Fibroblast of skin of right biceps (primary cell): ENCODE results near the gene EML3.
"Not testable (repeated sequence)": the region's sequence is repeated elsewhere in the genome, so short reads cannot be mapped to it uniquely, and the experiment has no call there.

Experiments used
- DNase-seq: peaks from one replicate; pipeline ENCODE4 v3.0.0-alpha.2; 2013

The EML3 gene, protein sequence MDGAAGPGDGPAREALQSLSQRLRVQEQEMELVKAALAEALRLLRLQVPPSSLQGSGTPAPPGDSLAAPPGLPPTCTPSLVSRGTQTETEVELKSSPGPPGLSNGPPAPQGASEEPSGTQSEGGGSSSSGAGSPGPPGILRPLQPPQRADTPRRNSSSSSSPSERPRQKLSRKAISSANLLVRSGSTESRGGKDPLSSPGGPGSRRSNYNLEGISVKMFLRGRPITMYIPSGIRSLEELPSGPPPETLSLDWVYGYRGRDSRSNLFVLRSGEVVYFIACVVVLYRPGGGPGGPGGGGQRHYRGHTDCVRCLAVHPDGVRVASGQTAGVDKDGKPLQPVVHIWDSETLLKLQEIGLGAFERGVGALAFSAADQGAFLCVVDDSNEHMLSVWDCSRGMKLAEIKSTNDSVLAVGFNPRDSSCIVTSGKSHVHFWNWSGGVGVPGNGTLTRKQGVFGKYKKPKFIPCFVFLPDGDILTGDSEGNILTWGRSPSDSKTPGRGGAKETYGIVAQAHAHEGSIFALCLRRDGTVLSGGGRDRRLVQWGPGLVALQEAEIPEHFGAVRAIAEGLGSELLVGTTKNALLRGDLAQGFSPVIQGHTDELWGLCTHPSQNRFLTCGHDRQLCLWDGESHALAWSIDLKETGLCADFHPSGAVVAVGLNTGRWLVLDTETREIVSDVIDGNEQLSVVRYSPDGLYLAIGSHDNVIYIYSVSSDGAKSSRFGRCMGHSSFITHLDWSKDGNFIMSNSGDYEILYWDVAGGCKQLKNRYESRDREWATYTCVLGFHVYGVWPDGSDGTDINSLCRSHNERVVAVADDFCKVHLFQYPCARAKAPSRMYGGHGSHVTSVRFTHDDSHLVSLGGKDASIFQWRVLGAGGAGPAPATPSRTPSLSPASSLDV

DNA sequence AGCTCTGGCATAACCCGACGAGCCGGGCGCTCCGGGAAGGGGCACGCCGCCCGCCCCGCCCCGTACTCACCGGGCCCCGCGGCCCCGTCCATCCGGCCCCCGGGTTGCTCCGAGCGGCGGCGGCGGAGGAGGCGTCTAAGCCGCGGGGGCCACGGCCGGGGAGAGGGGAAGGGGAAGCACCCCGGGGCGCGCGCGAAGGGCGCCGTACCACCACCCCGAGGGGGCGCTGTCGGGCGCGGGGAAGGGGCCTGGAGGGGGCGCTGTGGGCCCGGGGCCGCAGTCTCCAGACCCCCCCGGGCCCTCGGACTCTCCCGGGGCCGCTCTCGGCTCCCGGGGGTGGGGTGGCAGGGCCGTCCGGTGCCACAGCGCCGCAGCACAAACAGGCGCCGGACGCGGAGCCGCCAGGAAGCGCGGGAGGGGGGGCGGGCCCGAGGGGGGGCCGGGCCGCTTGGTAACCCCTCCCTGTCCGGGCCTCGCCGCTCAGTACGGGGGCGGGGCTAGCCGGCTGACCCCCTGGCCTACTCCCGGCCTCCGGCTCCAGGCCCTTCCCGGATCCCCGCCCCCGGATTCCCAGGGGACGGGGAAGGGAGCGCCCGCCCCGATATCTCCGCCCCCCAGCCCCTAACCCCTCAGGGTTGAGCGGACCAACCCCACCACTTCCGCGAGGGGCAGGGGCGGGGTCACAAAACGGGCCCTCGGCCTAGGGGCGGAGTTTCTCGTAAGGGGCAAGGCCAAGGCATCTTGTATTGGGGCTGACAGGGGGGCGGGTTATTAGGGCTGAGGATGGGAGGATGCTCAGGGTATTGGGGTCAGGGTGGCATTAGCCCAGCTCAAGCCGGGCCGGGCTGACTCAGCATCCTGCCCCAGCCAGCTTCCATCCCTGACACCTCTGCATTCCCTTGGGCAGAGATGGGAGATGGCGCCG is at the start of gene EML3, which contains the start of gene ROM1:
TSS of gene EML3 (minus strand) at position 410 of the 925 bp plus-strand sequence. CDS start at position 92, 318 bp downstream.
TSS of gene ROM1 (plus strand) at position 892 of the 925 bp plus-strand sequence. CDS start at position 917, 25 bp downstream.
- peak; percentile 79 for DNase-seq

DNA sequence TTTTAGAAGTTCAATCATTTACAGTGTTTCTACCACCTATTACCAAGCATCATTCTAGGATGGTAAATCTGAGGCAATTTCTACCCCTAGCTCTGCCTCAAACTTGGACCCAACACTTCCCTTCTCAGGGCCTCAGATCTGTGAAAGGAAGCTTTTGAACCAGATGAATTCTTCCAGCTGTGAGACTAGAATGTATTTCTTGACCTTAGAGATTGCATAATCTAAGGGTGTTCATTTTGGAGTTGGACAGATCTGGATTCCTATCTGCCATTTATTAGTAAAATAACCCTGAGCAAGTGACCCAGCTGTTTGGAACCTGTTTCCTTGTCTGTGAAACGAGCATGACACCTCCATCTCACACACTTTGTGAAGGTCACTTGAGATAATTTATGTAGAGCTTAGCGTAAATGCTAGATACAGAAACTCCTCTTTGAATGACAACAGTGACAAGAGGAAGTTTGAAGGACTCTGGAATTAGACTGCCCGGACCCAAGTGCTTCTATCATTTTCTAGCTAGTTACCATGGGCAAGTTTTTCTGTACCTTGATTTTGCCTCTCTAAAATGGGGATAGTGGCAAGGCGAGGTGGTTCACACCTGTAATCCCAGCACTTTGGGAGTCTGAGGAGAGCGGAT is 44.3 kb upstream of the EML3 start:
- no peak for DNase-seq

DNA sequence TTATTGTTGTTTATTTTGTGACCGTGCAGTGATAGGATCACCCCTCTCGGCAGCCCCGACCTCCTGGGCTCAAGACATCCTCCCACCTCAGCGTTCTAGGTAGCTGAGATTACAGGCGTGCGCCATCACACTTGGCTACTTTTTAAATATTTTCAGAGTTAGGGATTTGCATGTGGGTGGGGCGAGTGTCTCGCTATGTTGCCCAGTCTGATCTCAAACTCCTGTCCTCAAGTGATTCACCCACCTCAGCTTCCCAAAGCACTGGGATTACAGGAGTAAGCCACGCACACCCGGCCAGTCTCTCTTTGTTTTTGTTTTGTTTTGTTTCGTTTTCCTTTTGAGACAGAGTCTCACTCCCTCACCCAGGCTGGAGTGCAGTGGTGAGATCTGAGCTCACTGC is 41.7 kb upstream of the EML3 start:
- DNase-seq, result no peak

DNA sequence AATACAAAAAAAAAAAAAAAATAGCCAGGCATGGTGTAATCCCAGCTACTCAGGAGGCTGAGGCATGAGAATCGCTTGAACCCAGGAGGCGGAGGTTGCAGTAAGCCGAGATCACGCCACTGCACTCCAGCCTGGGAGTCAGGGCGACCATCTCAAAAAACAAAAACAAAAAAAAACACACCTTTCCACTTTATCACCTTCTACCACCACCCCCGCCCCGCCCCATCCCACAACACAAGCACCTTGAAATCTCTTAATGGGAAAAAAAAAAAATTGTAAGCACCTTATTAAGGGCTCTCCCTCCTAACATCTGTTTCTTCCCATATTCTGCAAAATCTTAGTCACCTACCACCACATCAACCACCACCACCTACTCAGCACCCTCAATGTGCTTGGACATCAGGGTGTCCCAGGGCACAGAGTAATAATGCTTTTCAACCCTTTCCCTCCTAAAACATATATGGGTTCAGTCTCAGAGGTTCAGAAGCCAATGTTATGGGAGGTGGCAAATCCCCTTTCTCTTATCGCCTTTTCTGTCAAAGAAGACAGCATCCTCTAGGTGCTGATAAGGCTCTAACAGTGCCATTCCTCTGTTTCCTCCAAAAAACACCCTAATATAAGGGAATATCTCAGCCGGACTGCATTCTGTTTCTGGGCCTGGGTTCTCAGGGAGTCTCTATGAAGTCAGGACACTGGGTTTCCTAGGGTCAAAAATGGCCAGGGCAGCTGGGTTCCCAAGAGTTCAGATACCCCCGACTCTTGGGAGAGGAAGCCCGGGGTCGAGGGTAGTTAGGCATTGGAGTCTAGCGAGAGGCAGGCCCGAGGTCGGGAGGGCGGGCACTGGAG is 39.8 kb upstream of the EML3 start:
- no peak for DNase-seq

DNA sequence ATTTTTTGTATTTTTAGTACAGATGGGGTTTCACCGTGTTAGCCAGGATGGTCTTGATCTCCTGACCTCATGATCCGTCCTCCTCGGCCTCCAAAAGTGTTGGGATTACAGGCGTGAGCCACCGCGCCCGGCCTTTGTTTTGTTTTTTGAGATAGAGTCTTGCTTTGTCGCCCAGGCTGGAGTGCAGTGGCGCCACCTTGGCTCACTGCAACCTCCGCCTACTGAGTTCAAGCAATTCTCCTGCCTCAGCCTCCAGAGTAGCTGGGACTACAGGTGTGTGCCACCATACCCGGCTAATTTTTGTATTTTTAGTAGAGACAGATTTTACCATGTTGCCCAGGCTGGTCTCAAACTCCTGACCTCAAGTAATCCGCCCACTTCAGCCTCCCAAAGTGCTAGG is 37.7 kb upstream of the EML3 start:
- DNase-seq, result not testable (repeated sequence)

DNA sequence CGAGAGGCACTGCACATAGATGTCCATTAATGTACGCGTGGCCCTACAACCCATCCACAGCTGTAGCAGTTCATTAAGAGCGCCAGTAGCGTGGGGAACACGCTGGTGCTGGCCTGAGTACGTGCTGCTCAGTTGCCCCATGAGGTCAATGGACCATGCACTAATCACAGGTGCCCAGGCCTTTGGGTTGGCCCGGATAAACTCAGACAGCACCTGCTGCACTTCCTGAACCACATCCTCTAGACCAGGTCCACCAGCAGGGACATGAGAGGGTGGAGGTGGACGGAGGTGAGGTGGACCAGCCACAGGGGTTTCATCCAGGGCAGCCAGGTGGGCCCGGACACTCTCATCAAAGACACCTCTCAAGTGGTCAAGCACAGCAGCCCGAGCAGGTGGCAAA is 36.9 kb upstream of the EML3 start:
- DNase-seq, result no peak

DNA sequence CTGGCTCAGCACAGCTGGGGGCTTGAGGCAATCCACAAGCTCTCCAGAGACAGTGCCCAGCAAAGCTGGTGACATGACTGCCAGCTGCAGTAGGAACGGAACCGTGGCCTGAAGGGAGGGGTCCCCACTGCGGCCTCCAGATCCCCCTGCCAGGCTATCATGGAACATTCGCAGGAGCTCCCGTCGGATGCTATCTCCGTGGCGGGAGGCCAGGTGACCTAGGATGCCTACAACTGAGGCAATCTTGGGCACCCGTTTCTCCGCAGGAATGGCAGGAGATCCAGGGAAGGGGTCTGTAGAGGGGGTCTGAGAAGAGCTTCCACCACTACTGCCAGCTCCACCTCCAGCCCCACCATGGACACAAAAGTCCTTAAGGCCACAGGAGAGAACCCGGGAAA is 36.4 kb upstream of the EML3 start:
- no peak for DNase-seq

DNA sequence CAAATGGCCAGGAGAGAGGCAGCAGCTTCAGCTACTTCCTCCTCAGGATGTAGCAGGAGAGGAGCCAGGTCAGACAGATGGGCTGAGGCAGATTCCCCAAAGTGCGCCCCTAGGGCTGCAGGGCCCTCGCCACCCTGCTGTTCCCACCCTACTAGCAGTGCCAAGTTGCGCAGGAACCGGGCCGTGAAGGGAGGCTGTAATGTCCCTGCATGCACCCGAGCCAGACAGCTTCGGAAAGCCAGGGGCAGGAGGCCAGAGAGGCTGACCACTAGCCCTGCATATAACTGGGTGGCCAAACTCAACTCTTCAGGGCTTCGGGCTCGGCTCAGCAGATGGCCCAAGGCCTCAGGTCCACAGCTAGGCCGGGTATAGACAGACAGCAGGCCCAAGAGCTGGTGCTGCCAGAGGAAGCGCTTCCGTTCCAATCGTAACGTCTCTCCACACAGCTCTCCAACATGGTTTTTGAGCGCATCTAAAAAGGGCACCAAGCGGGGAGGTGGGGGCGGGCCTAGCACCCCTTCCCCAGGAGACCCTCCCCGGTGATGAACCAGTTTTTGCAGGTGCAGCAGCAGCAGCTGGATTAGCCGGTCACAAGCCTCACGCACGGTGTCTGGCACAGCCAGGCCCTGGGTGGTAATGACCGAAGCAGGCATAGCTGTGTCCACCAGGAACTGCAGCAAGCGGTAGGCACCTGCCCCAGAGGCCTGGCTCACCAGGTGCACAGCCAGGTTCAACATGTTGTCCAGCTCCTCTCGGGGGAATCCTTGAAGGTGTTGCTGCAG is 35.8 kb upstream of the EML3 start:
- DNase-seq, result no peak

DNA sequence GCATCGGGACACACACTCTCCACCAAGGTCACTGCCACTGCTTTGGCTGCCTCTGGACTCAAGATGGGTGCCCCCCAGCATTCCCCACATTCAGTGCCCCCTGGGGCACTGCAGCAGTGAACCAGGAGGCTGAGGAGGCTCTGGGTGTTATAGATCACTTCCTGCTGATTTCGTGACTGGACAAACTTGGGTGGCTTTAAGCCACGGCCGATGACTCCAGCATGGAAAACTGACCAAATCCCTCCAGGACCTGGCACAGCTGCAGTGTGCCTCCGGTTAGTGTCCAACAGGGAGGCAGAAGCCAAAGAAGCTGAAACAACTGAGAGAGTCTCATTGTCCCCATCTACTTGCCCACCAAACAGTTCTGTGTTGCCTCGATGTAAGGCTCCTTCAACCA is 35.0 kb upstream of the EML3 start:
- no peak for DNase-seq

DNA sequence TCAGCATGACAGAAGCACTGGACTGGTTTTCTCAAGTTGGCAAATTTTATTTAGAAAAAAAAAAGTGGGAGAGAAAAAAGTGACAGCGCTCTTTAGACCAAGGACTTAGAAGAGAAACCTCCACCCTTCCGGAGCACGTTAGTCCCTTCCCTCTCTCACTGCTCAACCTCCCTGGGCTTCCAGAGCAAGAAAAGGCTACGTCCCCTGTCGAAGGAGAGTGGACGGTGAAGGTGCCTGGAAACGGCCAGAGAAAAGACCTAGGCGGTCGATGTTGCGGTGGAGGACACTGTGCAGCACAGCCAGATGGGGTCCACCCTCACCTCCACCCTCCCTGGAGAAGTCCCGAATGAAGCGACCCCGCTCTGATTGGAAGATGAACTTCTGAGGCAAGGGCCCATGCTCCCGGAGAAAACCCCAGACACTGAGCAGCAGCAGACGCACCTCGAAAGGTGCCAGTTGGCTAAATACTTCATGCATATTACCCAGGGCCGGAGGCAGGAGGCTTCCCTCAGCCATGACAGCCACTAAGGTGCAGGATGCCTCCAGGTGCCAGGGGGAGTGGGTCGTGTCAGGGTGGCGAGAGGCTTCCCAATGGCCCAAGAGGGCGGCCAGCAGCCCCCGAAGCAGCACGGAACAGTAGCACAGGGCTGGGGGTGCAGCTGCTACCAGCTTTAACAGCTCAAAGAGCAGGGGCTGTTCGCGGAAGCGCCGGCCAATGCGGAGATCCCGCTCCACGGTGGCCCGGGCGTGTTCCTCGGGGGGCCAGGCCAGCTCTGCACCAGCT is 34.4 kb upstream of the EML3 start:
- no peak for DNase-seq

DNA sequence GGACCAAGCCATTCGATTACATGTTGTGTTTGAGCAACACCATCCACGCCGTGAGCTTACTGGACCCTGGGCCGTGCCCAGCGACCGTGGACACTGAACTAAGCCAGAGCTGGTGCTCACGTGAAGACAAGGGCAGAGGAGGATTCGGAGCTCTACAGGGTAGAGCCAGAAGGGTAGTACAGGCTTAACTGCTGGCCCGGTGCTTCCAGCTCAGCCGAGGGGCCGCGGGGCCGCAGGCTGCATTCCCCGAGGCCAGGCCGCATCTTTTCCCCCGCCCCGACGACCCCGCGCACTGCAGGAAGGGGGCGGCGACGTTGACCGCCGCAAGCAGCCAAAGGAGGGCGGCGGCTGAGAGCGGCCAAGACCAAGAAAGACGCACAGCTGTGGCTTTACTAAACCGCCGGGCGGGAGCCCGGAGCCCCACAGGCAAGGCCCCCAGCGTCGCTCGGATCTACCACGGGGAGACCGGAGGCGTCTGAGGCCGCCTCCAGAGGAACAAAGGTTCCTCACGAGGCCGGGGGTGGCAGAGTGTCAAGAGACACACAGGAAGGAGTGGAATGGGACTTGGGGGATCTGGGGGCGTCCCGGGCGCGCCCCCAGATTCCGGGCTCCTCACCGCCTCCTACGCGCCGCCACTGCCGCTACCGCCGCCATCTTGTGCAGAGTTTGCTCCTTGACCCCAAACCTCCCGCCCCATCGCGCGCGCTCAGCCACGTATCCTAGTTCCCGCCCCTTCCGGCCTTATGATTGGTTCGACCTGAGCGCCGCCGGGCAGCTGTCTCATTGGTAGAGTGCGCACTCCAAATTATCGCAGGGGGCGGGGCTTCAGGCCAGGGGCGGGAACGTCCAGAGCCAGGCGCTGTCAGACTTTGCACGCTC is 33.6 kb upstream of the EML3 start, which contains the start of gene GANAB:
TSS of gene GANAB (minus strand) at position 668 of the 879 bp plus-strand sequence. CDS start at position 654, 14 bp downstream.
- DNase-seq, result peak; percentile 98

DNA sequence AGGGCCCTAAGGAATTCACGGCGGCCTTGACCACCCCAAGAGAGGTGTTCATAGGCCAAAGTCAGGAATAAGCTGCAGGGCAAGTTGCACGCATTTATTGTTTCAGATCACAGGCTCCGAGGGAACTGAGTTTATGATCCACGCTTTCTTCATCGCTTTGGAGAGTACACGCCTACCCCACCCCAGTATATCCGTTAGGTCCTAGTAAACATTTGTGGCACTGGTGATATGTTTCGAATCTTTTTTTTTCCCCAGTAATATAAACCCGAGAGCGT is 33.0 kb upstream of the EML3 start:
- no peak for DNase-seq

DNA sequence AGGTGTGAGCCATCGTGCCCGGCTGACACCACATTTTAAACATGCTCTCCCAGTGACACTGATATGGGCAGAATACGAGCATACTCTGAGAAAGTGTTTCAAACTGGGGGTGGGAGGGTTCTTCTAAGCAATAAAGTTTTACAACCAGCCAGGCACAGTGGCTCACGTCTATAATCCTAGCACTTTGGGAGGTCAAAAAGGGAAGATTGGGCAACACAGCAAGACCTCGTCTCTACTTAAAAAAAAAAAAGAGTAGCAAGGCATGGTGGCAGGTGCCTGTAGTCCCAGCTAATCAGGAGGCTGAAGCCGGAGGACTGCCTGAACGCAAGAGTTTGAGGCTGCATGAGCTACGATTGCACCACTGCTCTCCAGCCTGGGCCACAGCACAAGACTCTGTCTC is 31.6 kb upstream of the EML3 start:
- DNase-seq, result no peak

DNA sequence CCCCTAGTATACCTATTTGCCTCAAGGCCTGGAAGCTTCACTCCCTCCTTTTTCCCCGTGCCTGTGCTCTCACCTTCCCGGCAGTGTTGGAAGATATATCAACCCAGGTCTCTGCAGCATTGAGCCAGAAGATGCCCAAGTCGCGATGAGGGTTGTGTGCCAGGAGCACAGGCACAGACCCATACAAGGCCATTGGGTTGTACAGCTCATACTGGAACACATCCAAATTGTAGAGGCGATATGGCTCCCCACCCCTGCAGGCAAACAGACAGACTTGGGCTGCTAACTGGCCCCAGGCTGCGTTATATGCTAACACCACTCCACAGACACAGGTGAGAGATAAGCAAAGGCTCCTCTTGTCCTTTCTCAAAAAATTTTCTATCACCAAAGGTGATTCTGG is 19.9 kb upstream of the EML3 start:
- no peak for DNase-seq

DNA sequence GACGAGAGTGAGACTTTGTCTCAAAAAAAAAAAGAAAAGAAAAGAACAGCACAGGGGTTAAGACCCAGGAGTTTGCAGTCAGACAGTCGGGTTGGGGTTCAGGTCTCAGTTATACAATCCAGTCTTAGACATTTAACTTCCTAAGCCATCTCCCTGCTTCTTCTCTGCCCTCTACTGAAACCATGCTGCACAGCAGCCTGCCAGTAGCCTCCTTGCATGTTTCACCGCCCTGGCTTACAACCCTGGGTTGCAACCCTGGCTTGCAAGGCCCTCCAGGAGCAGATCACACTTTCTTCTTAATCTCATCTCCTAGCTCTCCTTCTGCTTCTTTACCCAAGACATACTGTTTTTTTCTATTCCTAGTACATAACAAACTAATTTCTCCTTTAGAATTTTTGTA is 15.1 kb upstream of the EML3 start:
- no peak for DNase-seq

DNA sequence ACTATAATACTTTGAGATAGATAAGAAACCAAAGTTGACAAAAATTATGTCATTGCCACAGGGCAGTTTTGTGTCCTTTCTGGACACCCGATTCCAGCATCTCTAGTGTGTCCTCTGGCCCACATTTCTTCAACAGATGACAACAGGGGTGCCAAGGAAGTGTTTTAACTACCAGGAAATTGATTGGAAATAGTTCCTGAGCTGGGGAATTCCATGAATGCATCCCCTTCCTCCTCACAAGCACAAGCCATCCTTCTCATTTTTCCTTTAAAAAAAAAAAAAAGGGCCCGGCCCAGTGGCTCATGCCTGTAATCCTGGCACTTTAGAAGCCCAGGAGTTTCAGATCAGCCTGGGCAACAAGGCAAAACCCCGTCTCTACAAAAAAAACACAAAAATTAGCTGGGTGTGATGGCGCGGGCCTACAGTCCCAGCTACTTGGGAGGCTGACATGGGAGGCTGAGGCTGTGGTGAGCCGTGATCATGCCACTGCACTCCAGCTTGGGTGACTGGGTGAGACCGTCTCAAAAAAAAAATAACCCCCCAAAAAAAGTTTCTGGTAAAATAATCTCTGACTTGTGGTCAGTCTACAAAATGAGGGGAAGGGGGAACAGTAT is 10.0 kb upstream of the EML3 start:
- no peak for DNase-seq

DNA sequence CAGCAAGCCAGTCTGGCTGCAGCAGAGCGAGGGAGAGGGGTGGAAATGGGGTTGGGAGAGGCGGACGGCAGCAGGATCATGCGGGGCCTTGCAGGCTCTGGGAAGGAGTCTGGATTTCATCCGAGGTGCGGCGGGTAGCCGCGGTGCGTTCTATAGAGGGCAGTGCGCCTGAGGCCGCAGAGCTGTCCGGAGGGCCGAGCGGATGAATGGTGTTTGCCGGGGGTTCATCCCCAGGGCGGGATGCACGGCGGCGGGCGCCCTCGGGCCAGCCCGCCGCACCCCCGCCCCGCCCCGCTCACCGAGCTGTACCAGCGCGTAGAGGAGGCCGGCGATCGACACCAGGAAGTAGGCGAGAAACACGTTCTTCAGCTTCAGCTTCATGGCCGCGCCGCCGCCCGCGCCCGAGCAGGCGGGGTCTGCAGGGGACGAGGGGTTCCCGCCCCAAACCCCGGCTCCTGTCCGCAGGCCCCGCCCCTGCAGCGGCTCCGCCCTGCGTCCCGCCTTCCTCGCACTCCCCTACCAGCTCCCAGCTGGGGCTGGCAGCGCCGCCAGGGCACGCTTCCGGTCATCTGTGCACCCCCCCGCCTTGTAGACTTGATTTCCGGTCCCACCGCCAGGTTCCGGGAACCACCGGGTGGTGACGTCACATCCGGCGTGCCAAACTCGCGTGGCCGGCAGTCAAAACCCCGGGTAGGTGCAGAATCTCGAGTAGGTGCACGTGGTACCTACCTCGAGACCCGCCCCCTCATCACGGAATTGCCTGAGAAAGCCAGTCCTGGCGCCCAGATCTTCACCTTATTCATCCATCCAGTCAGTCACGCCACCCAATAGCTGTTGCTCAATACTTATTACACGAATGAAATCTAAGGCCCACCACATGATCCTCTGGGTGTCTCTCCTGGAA is 9.2 kb upstream of the EML3 start, which contains the start of gene B3GAT3:
TSS of gene B3GAT3 (minus strand) at position 420 of the 904 bp plus-strand sequence. CDS start at position 381, 39 bp downstream.
- DNase-seq, result peak; percentile 95
